DND-41 (cell line): ENCODE measurements around the gene TPPP.
"Not testable (repeated sequence)": the region's sequence is repeated elsewhere in the genome, so short reads cannot be mapped to it uniquely, and the experiment has no call there.

Experiments
- ATAC-seq: fragments of 200-7000 bp; cut with Tn5 transposase; 3 replicates; pipeline ENCODE4 v1.9.1; 2021; ENCODE audit warnings: low read depth; ENCODE audit not compliant: insufficient read depth
- DNase-seq: peaks from one replicate; pipeline ENCODE4 v3.0.0-alpha.2; 2020
- H2AFZ ChIP-seq: 2 replicates; pipeline ENCODE4 v1.6.0; 2012; ENCODE audit warnings: low read depth, low read length
- H3K27ac ChIP-seq: 2 replicates; pipeline ENCODE4 v1.5.1; 2012; ENCODE audit warnings: low read length, inconsistent platforms
- H3K27me3 ChIP-seq: fragments of 200-600 bp; sonication (generic); 2 replicates; pipeline ENCODE4 v1.6.0; 2012; ENCODE audit warnings: low read length, mild to moderate bottlenecking, inconsistent platforms; ENCODE audit not compliant: insufficient read depth, poor library complexity
- H3K36me3 ChIP-seq: 2 replicates; pipeline ENCODE4 v1.5.1; 2012; ENCODE audit warnings: low read length, inconsistent platforms; ENCODE audit not compliant: insufficient read depth
- H3K4me1 ChIP-seq: 2 replicates; pipeline ENCODE4 v1.5.1; 2012; ENCODE audit warnings: mild to moderate bottlenecking, low read length; ENCODE audit not compliant: insufficient read depth
- H3K4me2 ChIP-seq: 2 replicates; pipeline ENCODE4 v1.6.0; 2012; ENCODE audit warnings: mild to moderate bottlenecking, moderate library complexity, low read length, inconsistent platforms; ENCODE audit not compliant: insufficient read depth
- H3K4me3 ChIP-seq, 2 experiments: fragments of 200-600 bp in 1 of 2; shearing (Covaris generic) in 1 of 2; 2 replicates each; pipeline ENCODE4 v1.5.1; 2012 to 2016; ENCODE audit warnings: inconsistent platforms in 2 of 2, low read length in 2 of 2, mild to moderate bottlenecking in 2 of 2, low read depth in 1 of 2, moderate library complexity in 1 of 2
- H3K79me2 ChIP-seq: 2 replicates; pipeline ENCODE4 v1.6.0; 2012; ENCODE audit warnings: low read length, inconsistent platforms; ENCODE audit not compliant: insufficient read depth
- H3K9ac ChIP-seq: 2 replicates; pipeline ENCODE4 v1.6.0; 2012; ENCODE audit warnings: low read depth, mild to moderate bottlenecking, inconsistent platforms, low read length, moderate library complexity
- H3K9me3 ChIP-seq: 2 replicates; pipeline ENCODE4 v1.5.1; 2012; ENCODE audit warnings: low read length, moderate library complexity, mild to moderate bottlenecking, inconsistent platforms; ENCODE audit not compliant: insufficient read depth, severe bottlenecking
- H4K20me1 ChIP-seq: 2 replicates; pipeline ENCODE4 v1.6.0; 2012; ENCODE audit warnings: low read length; ENCODE audit not compliant: insufficient read depth
- EZH2 ChIP-seq: IDR thresholded peaks from 3 replicates; pipeline ENCODE4 v1.6.1; 2012; ENCODE audit warnings: borderline replicate concordance, low read depth, mild to moderate bottlenecking, moderate library complexity, low read length, inconsistent platforms; ENCODE audit not compliant: severe bottlenecking
- TF ChIP-seq, protein P1 (sequence below): IDR thresholded peaks from 2 replicates; pipeline ENCODE4 v1.5.1; 2012; ENCODE audit warnings: borderline replicate concordance, low read length, moderate library complexity, mild to moderate bottlenecking; ENCODE audit not compliant: poor library complexity, severe bottlenecking; ENCODE audit errors: extremely low read depth

TPPP gene

GRCh38 chr5:691817-692528 is 1.2 kb downstream of the TPPP start:
- H3K79me2 ChIP-seq, result no peaks in the 10 kb centered on the region
- no peaks in the 10 kb centered on the region for H3K27me3 ChIP-seq
- H3K4me2 ChIP-seq, result no peak overlapping the region
- TF ChIP-seq, protein P1, sequence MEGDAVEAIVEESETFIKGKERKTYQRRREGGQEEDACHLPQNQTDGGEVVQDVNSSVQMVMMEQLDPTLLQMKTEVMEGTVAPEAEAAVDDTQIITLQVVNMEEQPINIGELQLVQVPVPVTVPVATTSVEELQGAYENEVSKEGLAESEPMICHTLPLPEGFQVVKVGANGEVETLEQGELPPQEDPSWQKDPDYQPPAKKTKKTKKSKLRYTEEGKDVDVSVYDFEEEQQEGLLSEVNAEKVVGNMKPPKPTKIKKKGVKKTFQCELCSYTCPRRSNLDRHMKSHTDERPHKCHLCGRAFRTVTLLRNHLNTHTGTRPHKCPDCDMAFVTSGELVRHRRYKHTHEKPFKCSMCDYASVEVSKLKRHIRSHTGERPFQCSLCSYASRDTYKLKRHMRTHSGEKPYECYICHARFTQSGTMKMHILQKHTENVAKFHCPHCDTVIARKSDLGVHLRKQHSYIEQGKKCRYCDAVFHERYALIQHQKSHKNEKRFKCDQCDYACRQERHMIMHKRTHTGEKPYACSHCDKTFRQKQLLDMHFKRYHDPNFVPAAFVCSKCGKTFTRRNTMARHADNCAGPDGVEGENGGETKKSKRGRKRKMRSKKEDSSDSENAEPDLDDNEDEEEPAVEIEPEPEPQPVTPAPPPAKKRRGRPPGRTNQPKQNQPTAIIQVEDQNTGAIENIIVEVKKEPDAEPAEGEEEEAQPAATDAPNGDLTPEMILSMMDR, result no peak
- no peak for TF ChIP-seq EZH2
- H3K36me3 ChIP-seq, result no peaks in the 10 kb centered on the region
- ATAC-seq (no peak), DNase-seq (no peak)
- H3K4me1 ChIP-seq, result no peaks in the 10 kb centered on the region
- H3K9ac ChIP-seq, result no peak overlapping the region
- no peaks in the 10 kb centered on the region for H4K20me1 ChIP-seq
- no peak overlapping the region for H3K27ac ChIP-seq
- no peak overlapping the region for H2AFZ ChIP-seq
- H3K4me3 ChIP-seq, result no peak overlapping the region
- no peaks in the 10 kb centered on the region for H3K9me3 ChIP-seq

DNA sequence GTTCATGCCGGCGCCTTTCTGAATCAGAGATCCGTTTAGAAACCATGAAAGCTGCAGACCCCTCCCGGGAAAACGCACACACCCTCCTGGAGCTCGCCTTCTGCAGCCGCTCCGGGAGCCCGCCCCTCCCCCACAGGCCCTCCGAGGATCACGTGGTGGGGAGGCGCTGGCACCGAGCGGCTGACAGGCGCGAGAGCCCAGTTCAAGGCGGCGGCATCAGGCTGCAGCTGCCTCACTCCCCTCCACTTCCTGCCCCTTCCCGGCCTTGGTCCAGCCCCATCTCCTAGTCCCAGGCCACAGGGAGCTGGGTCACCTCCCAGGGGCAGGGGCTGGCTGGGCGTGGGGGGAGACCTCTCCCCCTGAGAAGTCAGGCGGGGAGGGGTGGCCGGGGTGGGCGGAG is 2.1 kb downstream of the TPPP start:
- H4K20me1 ChIP-seq, H3K4me2 ChIP-seq: not testable (repeated sequence)

GRCh38 chr5:690293-690692 is 2.9 kb downstream of the TPPP start:
- H3K79me2 ChIP-seq, H3K27ac ChIP-seq, H3K27me3 ChIP-seq, H3K4me1 ChIP-seq, H4K20me1 ChIP-seq, H3K4me2 ChIP-seq, H3K4me3 ChIP-seq, H3K36me3 ChIP-seq, DNase-seq, ATAC-seq, H2AFZ ChIP-seq, H3K9ac ChIP-seq, H3K9me3 ChIP-seq: not testable (repeated sequence)

More for the DNA sequence above, 2.1 kb downstream of the TPPP start:
- not testable (repeated sequence) for H3K4me1 ChIP-seq, H3K27me3 ChIP-seq, H2AFZ ChIP-seq, H3K9ac ChIP-seq, H3K27ac ChIP-seq, H3K9me3 ChIP-seq, DNase-seq, H3K36me3 ChIP-seq, H3K79me2 ChIP-seq, H3K4me3 ChIP-seq
- ATAC-seq, result peak; percentile 74

GRCh38 chr5:688348-689010 is 4.7 kb downstream of the TPPP start:
- not testable (repeated sequence) for H3K4me3 ChIP-seq, H4K20me1 ChIP-seq, DNase-seq

DNA sequence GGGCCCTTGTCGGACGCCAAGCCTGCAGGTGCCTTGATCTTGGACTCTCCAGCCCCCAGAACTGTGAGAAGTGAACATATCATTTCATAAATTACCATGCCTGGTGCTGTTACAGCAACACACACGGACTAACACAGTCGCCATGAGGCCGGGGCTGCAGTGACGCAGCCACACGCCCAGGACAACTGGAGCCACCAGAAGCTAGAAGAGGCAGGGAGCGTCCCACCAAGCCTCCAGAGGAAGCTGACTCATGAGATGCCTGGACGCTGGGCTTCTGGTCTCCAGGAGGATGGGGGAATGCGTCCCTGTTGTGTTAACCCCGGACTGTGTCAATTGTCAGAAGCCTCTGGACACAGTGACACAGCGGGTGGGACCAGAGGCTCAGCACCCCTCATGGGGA is 6.2 kb downstream of the TPPP start:
- H3K27me3 ChIP-seq, H3K79me2 ChIP-seq, H3K27ac ChIP-seq, H3K9ac ChIP-seq, H3K9me3 ChIP-seq, H2AFZ ChIP-seq, H3K4me2 ChIP-seq, H4K20me1 ChIP-seq, H3K36me3 ChIP-seq, ATAC-seq, DNase-seq, H3K4me1 ChIP-seq, H3K4me3 ChIP-seq: not testable (repeated sequence)

More at GRCh38 chr5:688348-689010, 4.7 kb downstream of the TPPP start:
- not testable (repeated sequence) for H3K4me1 ChIP-seq, H3K4me2 ChIP-seq, ATAC-seq, H3K27me3 ChIP-seq, H2AFZ ChIP-seq, H3K79me2 ChIP-seq, H3K36me3 ChIP-seq, H3K27ac ChIP-seq, H3K9me3 ChIP-seq, H3K9ac ChIP-seq

DNA sequence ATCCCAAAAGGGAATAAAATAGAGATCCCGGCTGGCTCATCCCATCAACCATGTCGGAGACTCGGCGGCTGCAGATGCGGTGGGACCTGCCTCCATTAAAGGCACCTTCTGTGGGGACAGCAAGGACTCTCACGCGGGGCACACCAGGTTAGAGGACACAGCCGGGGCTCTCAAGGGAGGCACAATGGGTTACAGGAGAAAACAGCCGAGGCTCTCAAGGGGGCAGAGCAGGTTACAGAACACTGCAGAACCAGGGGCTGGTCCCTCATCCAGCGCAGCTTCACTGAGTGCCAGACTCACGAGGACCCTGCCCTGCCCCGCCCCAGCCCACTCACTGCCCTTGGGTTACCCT is 7.0 kb downstream of the TPPP start:
- not testable (repeated sequence) for H3K4me3 ChIP-seq, H3K27ac ChIP-seq, H2AFZ ChIP-seq, H3K4me1 ChIP-seq, H3K79me2 ChIP-seq, H3K4me2 ChIP-seq, H3K36me3 ChIP-seq, H3K9ac ChIP-seq, ATAC-seq, H4K20me1 ChIP-seq, H3K27me3 ChIP-seq, DNase-seq, H3K9me3 ChIP-seq
